HG02588 (cell line): ENCODE measurements around the gene CAD.

Experiments
- ATAC-seq: cut with Tn5 transposase; IDR thresholded peaks from one replicate; pipeline ENCODE4 v1.9.1; 2021; ENCODE audit warnings: mild to moderate bottlenecking, moderate library complexity; ENCODE audit not compliant: unreplicated experiment

CAD gene

DNA sequence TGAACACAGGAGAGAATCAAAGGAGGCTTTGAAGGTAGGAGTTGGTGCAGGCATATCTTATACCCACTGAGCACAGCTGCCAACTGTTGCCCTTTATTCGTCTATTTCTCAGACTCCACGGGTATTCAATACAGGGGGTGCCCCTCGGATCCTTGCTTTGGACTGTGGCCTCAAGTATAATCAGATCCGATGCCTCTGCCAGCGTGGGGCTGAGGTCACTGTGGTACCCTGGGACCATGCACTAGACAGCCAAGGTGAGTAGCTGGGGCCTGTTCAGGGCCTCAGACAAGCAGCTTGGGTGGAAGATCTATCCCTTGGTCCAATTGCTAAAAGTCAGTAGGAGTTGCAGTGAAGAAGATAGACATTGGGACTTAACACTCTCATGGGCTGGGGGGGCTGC is 5.2 kb downstream of the CAD start:
- no peak for ATAC-seq

DNA sequence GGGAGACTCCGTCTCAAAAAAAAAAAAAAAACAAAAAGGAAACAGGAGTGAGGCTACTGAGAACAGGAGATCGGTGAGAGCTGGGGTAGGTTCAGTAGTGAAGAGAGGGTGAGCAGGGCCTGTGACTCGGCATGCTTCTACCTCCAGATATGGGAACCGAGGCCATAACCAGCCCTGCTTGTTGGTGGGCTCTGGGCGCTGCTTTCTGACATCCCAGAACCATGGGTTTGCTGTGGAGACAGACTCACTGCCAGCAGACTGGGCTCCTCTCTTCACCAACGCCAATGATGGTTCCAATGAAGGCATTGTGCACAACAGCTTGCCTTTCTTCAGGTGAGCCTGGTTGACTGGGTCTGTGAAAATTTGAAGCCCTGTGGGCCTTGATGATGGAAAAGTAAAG is 6.2 kb downstream of the CAD start:
- ATAC-seq: no peak

DNA sequence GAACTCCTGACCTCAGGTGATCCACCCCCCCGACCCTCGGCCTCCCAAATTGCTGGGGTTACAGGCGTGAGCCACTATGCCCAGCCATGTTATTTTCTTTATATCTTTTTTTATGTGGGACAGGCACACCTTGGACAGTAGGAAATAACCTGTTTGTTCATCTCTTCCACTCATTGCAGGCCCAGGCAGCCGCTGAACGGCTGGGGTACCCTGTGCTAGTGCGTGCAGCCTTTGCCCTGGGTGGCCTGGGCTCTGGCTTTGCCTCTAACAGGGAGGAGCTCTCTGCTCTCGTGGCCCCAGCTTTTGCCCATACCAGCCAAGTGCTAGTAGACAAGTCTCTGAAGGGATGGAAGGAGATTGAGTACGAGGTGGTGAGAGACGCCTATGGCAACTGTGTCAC is 8.4 kb downstream of the CAD start:
- no peak for ATAC-seq

DNA sequence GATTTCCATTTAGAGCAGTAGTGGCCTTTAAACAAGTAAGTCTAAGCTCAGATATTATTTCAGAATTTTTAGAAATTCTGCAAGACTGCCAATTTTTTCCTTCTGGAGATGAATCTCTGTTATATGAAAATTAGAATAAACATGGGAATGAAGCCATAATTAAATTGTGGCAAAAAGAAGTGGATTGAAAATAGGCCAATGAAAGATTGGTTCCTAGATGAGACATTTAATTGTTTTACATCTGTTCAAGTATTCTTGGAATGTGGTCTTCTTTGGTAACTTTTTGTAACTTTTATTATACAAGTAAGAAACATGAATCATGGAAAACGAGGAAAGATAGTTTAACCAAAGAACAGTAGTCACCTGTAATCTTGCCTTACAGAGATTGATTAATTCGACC is 10.3 kb downstream of the CAD start:
- no peak for ATAC-seq

DNA sequence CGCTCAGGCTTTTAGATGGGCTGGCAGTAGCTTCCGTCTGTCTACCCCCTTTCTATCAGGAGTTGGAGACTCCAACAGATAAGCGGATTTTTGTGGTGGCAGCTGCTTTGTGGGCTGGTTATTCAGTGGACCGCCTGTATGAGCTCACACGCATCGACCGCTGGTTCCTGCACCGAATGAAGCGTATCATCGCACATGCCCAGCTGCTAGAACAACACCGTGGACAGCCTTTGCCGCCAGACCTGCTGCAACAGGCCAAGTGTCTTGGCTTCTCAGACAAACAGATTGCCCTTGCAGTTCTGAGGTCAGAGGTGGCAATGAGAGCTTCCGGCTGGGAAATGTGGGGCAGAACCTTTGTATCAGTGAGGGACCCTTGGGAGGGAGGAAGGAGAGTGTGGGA is 14.8 kb downstream of the CAD start:
- no peak for ATAC-seq

DNA sequence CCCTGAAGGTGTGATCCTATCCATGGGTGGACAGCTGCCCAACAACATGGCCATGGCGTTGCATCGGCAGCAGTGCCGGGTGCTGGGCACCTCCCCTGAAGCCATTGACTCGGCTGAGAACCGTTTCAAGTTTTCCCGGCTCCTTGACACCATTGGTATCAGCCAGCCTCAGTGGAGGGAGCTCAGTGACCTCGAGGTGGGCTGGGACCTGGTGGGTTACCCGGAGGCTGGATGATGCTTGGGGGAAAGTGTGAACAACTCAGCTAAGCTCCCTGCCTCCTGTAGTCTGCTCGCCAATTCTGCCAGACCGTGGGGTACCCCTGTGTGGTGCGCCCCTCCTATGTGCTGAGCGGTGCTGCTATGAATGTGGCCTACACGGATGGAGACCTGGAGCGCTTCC is 16.2 kb downstream of the CAD start:
- ATAC-seq: no peak

DNA sequence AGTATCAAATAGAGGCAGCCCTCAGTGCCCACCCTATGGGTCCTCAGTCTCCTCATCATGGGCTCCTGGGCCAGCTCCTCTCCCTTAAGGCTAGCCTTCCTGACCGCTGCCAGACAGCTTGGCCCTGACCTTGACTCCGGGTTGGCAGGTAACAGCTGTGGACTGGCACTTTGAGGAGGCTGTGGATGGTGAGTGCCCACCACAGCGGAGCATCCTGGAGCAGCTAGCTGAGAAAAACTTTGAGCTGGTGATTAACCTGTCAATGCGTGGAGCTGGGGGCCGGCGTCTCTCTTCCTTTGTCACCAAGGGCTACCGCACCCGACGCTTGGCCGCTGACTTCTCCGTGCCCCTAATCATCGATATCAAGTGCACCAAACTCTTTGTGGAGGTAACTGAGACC is 19.0 kb downstream of the CAD start:
- no peak for ATAC-seq

DNA sequence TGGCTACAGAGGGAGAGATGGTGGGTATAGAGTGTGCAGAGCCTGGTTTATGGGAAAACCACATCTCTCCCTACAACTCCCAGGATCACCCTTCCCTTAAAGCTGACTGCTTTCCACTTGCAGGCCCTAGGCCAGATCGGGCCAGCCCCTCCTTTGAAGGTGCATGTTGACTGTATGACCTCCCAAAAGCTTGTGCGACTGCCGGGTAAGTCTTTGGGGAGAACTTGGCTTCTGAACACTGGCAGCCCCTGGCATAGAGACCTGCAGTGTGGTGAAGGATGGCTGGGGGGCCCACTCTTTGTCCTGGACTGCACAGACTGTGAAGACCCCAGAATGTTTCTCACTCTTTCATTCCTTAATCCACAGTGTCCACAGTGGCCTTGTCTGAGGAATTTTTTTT is 19.5 kb downstream of the CAD start:
- ATAC-seq: no peak

DNA sequence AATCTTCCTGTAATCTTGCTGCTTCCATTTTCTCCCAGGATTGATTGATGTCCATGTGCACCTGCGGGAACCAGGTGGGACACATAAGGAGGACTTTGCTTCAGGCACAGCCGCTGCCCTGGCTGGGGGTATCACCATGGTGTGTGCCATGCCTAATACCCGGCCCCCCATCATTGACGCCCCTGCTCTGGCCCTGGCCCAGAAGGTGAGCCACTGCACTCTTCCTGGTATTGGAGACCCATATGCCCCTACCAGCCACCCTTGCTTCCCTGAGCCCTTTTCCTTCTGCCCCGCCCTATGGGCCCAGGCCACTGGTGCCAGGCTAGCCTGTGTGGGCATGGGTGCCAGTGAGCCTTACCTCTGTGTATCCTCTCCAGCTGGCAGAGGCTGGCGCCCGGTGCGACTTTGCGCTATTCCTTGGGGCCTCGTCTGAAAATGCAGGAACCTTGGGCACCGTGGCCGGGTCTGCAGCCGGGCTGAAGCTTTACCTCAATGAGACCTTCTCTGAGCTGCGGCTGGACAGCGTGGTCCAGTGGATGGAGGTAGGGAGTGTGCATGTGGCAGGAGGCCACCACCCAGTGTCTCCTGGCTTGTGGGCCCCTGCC is 20.3 kb downstream of the CAD start:
- ATAC-seq: no peak

DNA sequence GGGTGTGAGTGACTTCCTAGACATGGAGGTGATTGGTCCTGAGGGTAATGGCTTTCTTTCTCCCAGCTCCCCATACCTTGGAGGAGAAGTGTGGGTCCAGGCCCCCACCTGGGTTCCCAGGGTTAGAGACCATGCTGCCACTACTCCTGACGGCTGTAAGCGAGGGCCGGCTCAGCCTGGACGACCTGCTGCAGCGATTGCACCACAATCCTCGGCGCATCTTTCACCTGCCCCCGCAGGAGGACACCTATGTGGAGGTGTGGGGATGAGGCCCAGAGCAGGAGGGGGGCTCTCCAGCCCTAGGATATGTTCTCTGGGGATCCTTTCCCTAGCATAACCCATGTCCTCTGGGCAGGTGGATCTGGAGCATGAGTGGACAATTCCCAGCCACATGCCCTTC is 21.8 kb downstream of the CAD start:
- ATAC-seq: no peak

DNA sequence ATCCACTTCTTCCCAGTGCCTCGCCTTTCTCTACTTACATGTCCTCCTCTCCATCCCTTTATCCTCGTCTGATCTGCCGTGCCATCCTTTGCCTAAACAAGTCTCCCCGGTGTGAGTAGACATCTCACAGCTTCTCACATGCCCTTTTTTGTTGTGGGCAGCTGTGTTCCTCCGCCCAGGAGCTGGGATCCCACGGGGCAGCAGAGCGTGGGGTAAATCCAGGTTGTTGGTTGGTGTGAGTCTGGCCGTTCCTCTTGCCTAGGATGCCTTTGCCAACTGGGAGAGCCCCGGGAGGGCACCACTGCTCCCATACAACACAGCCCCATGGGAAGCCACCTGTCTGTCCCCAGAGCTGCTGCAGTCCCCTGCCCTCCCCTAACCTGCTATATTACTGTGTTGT is 23.2 kb downstream of the CAD start:
- no peak for ATAC-seq

DNA sequence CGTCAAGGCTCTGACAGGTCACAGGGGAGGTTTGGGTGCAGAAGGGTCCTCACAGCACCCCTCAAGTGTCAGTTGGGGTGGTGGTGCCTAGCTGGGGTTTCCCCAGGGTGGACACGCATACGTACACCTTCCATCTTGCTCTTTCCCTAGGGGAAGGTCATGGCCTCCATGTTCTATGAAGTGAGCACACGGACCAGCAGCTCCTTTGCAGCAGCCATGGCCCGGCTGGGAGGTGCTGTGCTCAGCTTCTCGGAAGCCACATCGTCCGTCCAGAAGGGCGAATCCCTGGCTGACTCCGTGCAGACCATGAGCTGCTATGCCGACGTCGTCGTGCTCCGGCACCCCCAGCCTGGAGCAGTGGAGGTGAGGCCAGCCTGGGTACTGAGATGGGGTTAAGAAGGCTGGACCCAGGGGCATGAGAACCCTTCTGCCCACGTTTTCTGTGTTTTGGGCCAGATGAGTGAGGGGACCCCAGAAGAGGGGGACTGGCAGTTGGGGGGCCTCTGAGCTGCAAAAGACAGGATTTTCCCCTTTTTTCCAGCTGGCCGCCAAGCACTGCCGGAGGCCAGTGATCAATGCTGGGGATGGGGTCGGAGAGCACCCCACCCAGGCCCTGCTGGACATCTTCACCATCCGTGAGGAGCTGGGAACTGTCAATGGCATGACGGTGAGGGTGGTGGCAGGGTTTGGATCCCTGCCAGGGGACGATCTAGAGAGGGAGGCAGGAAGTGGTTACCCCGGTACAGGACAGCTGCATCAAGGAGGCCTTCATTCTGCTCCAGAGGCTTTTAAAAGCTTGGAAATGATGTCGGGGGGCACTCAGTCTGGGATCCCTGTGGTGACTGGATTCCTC is 24.8 kb downstream of the CAD start:
- ATAC-seq: no peak

DNA sequence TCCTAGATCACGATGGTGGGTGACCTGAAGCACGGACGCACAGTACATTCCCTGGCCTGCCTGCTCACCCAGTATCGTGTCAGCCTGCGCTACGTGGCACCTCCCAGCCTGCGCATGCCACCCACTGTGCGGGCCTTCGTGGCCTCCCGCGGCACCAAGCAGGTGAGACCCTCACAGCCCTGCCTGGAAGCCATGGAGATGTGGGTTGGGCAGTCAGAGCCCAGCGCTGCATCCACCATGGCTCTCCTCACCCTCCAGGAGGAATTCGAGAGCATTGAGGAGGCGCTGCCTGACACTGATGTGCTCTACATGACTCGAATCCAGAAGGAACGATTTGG is 25.4 kb downstream of the CAD start:
- no peak for ATAC-seq

DNA sequence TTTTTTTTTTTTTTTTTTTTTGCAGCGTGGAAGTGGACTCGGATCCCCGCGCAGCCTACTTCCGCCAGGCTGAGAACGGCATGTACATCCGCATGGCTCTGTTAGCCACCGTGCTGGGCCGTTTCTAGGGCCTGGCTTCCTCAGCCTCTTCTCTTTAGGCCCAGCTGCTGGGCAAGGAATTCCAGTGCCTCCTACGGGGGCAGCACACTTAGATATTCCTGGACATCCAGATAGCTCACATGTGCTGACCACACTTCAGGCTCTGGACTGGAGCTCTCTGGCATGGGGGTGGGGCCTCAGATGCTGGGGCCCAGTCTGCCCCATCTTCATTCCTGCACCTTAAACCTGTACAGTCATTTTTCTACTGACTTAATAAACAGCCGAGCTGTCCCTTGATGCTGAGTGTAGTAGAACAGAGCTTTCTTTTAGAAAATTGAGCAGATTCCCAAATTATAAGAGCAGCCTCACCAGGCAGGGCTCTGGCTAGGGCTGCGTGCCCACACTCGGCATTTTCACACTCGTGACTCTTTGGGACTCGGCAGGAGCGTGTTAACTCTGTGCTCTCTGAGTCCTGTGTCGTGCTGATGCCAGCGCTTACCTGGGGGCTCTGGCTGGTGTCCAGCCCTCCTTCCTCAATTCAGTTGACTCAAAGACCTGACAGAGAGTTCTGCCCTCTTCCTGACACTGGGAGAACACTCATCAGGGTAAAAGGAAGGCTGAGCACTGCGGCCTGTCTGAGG is 26.4 kb downstream of the CAD start:
- no peak for ATAC-seq

DNA sequence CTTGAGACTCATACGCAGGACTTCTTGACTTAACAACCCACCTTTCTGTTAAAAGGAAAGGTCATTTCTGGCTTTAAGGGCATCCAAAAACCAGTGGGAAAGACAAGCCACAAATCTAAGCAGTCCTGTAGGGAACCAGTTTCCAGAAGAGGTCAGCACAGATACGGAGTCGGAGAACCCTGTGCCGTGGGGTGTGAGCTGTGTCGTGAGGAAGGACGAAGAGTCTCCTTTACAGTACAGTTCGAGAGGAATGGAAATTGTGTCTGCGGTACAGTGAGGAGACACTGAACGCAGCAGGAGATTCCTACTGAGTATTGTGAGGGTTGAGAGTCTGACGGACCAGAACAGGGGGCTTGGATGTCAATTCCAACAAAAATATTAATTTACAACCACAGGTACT is 27.9 kb downstream of the CAD start:
- ATAC-seq: no peak

DNA sequence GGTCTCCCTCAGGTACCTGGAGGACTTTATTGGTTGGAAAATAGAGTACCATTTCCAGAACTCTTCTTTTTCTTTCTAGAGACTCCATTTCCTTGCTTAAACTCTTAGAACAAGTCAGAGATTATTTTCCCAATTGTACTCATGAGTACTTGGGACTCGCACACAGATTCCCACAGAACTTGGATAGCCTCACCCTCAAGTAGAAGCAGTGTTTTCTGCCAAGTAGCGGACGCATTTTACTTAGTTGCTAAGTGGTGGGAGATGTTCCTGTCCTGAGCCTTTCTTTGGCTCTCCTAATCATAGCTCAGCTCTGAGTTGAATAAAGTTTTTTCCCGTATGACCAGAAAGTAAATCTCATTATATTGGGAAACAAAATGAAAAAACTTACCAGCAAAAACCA is 28.5 kb downstream of the CAD start:
- no peak for ATAC-seq

DNA sequence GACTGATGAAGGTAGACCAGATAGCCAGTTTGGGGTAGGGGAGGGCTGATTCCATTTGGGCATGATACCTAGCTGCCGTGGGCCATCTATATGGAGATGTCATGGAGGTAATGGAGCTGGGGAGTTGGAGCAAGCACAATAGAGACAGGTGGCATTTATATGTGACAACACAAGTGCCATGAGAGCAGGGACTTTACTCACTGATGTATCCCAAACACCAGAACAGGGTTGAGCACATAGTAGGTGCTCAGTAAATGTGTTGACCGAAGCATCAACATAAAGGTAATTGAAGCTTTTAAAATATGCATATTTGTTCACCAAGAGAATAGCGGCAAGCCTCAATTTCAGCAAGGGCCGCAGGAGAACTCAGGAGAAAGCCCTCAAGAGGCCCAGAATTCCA is 30.7 kb downstream of the CAD start:
- ATAC-seq: no peak

DNA sequence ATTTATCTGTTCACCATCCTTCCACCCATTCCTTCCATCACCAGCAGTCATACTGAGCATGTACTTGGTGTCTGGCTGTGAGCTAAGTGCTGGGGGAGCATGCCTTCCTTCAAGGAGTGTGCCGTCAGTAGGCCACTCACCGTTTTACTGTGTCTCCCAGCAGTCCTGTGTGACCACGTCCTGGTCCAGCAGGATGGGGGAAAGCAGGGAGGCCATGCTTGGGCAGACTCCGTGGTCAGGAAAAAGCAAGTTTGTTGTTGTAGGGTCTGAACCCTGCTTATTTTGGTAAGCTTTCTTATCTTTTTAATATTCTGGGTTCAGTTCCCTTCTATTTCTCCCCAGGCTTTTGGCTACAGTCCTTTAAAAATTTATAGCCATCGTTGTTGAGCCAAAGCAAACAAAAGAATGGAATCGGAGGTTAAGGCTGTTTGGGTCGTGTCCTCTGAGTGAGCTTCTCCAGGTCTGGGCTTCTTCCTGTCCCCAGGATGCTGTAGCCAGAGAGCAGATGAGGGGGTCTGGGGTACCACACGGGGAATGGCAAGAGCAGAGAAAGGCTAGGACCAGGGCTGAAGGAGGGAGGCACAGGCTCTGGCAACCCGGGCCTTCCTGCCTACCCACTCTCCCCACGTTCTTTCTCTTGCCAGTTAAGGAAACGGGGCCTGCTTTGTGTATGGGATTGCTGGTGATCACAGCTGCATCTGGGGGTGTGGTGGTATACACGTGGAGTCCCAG is 32.2 kb downstream of the CAD start:
- no peak for ATAC-seq

DNA sequence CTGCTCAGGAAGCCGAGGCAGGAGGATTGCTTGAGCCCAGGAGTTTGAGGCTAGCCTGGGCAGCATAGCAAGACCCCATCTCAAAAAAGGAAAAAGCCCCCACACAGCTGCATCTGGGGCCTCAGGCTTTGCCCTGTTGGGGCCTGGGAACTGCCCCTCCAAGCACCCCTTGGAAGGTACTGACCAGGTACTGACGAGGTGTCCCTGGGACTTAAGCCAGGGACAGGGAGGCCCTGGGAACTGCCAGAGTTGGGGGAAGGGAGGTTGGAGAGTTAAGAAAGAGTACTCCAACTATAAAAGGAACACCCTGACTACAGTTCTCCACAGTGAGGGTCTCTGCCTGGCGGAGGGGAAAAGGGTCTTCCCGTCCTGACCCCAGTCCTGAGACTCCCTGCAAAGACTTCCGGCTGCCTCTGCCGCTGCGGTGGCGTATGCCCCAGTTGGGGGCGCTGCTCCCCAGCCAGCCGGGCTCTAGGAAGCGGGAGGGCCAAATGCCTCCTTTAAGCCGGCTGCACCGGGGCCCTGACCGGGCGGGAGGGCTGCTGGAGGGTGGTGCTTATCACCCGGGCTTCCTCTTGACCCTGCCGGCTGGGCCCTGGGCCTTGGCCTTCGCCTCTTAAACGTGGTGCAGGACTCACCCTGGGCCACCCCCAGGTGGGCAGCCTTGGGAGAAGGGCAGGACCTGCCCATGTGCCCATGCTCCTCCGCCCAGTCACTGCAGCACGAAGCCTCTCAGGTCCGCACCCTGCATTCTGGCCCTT is 32.9 kb downstream of the CAD start:
- no peak for ATAC-seq

DNA sequence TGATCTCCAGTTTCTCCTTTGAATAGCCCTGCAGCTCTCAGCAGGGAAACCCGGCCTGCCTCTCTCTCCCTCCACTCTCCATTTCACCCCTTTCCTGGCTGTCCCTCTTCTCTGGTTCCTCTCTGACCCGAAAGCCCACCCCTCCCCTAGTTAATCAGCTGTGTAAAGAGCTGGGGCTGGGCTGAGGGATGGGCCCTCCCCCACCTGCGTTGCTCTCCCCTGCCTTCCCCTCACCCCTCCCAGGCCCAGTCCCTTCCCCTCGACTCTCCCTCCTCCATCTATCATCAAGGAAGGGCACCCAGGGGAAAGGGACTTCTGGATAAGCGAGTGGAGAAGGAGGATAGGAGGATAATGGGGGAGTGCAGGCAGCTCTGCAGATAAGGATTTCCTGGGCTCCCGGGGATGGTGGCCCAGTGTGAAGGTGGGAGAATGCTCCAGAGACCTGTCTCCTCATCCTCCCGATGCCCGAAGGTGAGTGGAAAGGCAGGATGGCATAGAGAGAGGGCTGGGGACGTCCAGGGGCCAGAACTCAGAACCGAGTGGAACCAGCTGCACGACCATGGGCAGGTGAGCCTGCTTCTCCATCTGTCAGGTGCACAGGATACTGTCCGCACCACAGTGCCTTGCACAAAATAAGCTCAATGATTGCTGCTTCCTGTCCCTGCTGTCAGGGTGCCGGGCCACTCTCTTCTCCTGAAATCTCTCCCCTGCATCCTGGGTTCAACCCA is 33.6 kb downstream of the CAD start:
- ATAC-seq: no peak
